GM12878 (cell line): Measurements from ENCODE around the gene PLA2G4E. TPM values are rescaled to one million over a fixed set of nuclear protein-coding genes. Genes with fewer than 3 reads are reported as not detected.

Source experiments
- BCL11A ChIP-seq: IDR thresholded peaks from 2 replicates; pipeline ENCODE4 v1.6.1; 2011; ENCODE audit warnings: low read depth, low read length
- BCLAF1 ChIP-seq: fragments of 450-650 bp; IDR thresholded peaks from 2 replicates; pipeline ENCODE4 v1.6.1; 2017; ENCODE audit warnings: antibody characterized with exemption, mild to moderate bottlenecking, moderate library complexity
- BMI1 ChIP-seq: fragments of 450-650 bp; IDR thresholded peaks from 2 replicates; pipeline ENCODE4 v1.6.1; 2016; ENCODE audit warnings: mild to moderate bottlenecking, moderate library complexity, borderline replicate concordance
- CBX5 ChIP-seq: sonication (generic); IDR thresholded peaks from 2 replicates; pipeline ENCODE4 v1.6.1; 2016; ENCODE audit warnings: low read depth, moderate library complexity, mild to moderate bottlenecking, inconsistent platforms
- CREB1 ChIP-seq: IDR thresholded peaks from 2 replicates; pipeline ENCODE4 v1.6.1; 2012; ENCODE audit warnings: low read depth, mild to moderate bottlenecking, inconsistent platforms
- ETV6 ChIP-seq, 2 experiments: fragments of 450-650 bp in 1 of 2; IDR thresholded peaks in 1 of 2; conservative IDR thresholded peaks in 1 of 2; 2 replicates each; pipeline ENCODE4 v1.6.1; 2014; ENCODE audit warnings: antibody characterized with exemption in 1 of 2, borderline replicate concordance in 1 of 2, low read depth in 1 of 2, mild to moderate bottlenecking in 1 of 2, moderate library complexity in 1 of 2
- IRF4 ChIP-seq: IDR thresholded peaks from 2 replicates; pipeline ENCODE4 v1.6.1; 2011; ENCODE audit warnings: low read depth, low read length
- MTA2 ChIP-seq: fragments of 450-650 bp; IDR thresholded peaks from 2 replicates; pipeline ENCODE4 v1.6.1; 2016; ENCODE audit warnings: low read depth, mild to moderate bottlenecking, moderate library complexity
- MYB ChIP-seq: fragments of 150-350 bp; IDR thresholded peaks from 2 replicates; pipeline ENCODE4 v1.6.1; 2014; ENCODE audit warnings: mild to moderate bottlenecking, low read depth, low read length, borderline replicate concordance
- NR2C1 ChIP-seq: fragments of 450-650 bp; IDR thresholded peaks from 2 replicates; pipeline ENCODE4 v1.6.1; 2017; ENCODE audit warnings: antibody characterized with exemption, mild to moderate bottlenecking, moderate library complexity
- PAX5 ChIP-seq: IDR thresholded peaks from 2 replicates; pipeline ENCODE4 v1.6.1; 2011; ENCODE audit warnings: low read depth, low read length, borderline replicate concordance
- RELA ChIP-seq: fragments of 450-650 bp; IDR thresholded peaks from 2 replicates; pipeline ENCODE4 v1.8.0; 2014; ENCODE audit warnings: borderline replicate concordance; ENCODE audit not compliant: partially characterized antibody
- SREBF1 ChIP-seq: IDR thresholded peaks from 2 replicates; pipeline ENCODE4 v1.6.1; 2012; ENCODE audit warnings: mild to moderate bottlenecking, low read length
- SRF ChIP-seq, 2 experiments: IDR thresholded peaks; 2 replicates each; pipeline ENCODE4 v1.6.1; 2011; ENCODE audit warnings: low read depth in 2 of 2, low read length in 2 of 2, mild to moderate bottlenecking in 1 of 2, moderate library complexity in 1 of 2
- TCF3 ChIP-seq: IDR thresholded peaks from 2 replicates; pipeline ENCODE4 v1.6.1; 2012; ENCODE audit warnings: low read depth, mild to moderate bottlenecking, low read length, borderline replicate concordance; ENCODE audit not compliant: insufficient read depth
- YBX1 ChIP-seq: fragments of 450-650 bp; IDR thresholded peaks from 2 replicates; pipeline ENCODE4 v1.6.1; 2016; ENCODE audit warnings: antibody characterized with exemption
- YY1 ChIP-seq: IDR thresholded peaks from 2 replicates; pipeline ENCODE4 v1.6.1; 2011; ENCODE audit warnings: low read depth, mild to moderate bottlenecking, low read length
- polyA plus RNA-seq, 11 experiments: library from polyadenylated mRNA; depleted of rRNA in 4 of 11; unstranded in 6 of 11; stranded (reverse) in 5 of 11; fragments of >200 nt; fragmentation: Nextera tagmentation in 4 of 11; fragmentation: Illumina TruSeq in 1 of 11; extraction: Ambion mirVana in 4 of 11; extraction: Trizol in 1 of 11; gene quantifications; 1 replicate in 1 of 11; 2 replicates in 10 of 11; pipeline versions ENCODE4 v1.2.1 to v1.2.3, GENCODE V29; 2011 to 2016; ENCODE audit warnings: inconsistent platforms in 2 of 11, missing spikeins in 2 of 11, low read depth in 1 of 11
- total RNA-seq, 4 experiments: library from RNA; depleted of rRNA in 3 of 4; stranded (reverse); fragments of >200 nt in 3 of 4; fragmentation: Illumina TruSeq in 1 of 4; extraction: Trizol in 1 of 4; gene quantifications; 2 replicates each; pipeline versions ENCODE4 v1.2.1 to v1.2.3, GENCODE V29; 2013 to 2021
- TF ChIP-seq, protein P1 (sequence below): fragments of 450-650 bp; formaldehyde crosslinking; IDR thresholded peaks from 2 replicates; pipeline ENCODE4 v1.4.0; 2020; ENCODE audit warnings: mild to moderate bottlenecking, moderate library complexity
- TF ChIP-seq, protein P2 (sequence below): IDR thresholded peaks from 2 replicates; pipeline ENCODE4 v1.6.1; 2011; ENCODE audit warnings: mild to moderate bottlenecking, low read depth, low read length, moderate library complexity; ENCODE audit not compliant: insufficient replicate concordance

PLA2G4E gene
- total and polyA plus RNA-seq, 10 of the 15 experiments (the other 5 are each of a cell fraction or from before 2014, with no cell fraction given) = 0.05 to 0.32 (median 0.06) TPM; not detected in 5

- TF ChIP-seq BCLAF1 = no peak
- TF ChIP-seq BMI1 = no peak
- TF ChIP-seq YY1 = no peak; the same call in 1 of the 2 replicates
- no peak for TF ChIP-seq YBX1
- TF ChIP-seq, protein P1, sequence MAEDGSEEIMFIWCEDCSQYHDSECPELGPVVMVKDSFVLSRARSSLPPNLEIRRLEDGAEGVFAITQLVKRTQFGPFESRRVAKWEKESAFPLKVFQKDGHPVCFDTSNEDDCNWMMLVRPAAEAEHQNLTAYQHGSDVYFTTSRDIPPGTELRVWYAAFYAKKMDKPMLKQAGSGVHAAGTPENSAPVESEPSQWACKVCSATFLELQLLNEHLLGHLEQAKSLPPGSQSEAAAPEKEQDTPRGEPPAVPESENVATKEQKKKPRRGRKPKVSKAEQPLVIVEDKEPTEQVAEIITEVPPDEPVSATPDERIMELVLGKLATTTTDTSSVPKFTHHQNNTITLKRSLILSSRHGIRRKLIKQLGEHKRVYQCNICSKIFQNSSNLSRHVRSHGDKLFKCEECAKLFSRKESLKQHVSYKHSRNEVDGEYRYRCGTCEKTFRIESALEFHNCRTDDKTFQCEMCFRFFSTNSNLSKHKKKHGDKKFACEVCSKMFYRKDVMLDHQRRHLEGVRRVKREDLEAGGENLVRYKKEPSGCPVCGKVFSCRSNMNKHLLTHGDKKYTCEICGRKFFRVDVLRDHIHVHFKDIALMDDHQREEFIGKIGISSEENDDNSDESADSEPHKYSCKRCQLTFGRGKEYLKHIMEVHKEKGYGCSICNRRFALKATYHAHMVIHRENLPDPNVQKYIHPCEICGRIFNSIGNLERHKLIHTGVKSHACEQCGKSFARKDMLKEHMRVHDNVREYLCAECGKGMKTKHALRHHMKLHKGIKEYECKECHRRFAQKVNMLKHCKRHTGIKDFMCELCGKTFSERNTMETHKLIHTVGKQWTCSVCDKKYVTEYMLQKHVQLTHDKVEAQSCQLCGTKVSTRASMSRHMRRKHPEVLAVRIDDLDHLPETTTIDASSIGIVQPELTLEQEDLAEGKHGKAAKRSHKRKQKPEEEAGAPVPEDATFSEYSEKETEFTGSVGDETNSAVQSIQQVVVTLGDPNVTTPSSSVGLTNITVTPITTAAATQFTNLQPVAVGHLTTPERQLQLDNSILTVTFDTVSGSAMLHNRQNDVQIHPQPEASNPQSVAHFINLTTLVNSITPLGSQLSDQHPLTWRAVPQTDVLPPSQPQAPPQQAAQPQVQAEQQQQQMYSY = no peak
- no peak for TF ChIP-seq IRF4
- no peak for TF ChIP-seq TCF3
- TF ChIP-seq BCL11A = peak; percentile 71; the same call in 1 of the 2 replicates
- no peak for TF ChIP-seq CREB1
- TF ChIP-seq ETV6 (conservative IDR thresholded peaks at IDR 0.05 in 1 of 2, IDR thresholded peaks at IDR 0.05 in 1 of 2; ENCODE audit: borderline replicate concordance in 1 of 2, low read depth in 1 of 2) = peak in 1 of 2 experiments; percentile 71; a peak in 1 of 4 replicates
- peak; percentile 75 for TF ChIP-seq MTA2
- TF ChIP-seq MYB = no peak
- TF ChIP-seq PAX5 = peak; percentile 47; the same call in 1 of the 2 replicates
- peak; percentile 61 to 90 for TF ChIP-seq SRF (IDR thresholded peaks at IDR 0.05; ENCODE audit: low read depth in 2 of 2, low read length in 2 of 2)
- TF ChIP-seq, protein P2, sequence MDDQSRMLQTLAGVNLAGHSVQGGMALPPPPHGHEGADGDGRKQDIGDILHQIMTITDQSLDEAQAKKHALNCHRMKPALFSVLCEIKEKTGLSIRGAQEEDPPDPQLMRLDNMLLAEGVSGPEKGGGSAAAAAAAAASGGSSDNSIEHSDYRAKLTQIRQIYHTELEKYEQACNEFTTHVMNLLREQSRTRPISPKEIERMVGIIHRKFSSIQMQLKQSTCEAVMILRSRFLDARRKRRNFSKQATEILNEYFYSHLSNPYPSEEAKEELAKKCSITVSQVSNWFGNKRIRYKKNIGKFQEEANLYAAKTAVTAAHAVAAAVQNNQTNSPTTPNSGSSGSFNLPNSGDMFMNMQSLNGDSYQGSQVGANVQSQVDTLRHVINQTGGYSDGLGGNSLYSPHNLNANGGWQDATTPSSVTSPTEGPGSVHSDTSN = no peak
- TF ChIP-seq CBX5 = no peak
- TF ChIP-seq SREBF1 = no peak
- TF ChIP-seq RELA = peak; percentile 73
- TF ChIP-seq NR2C1 = no peak
These were observed 50.9 kb downstream of the PLA2G4E start (continued) for GRCh38 chr15:41969851-41970431.
